H9 (cell line): ENCODE data around the gene TAGLN2. TPM values are rescaled to one million over a fixed set of nuclear protein-coding genes. Genes with fewer than 3 reads are reported as not detected.
A peak's percentile ranks its signal among the peaks of the same experiment; 100 is the strongest.

ENCODE experiments used
- DNase-seq: peaks from one replicate; pipeline ENCODE4 v3.0.0-alpha.2; 2017
- H2AFZ ChIP-seq: one replicate; pipeline ENCODE4 v1.6.1; 2013; ENCODE audit warnings: mild to moderate bottlenecking, low read length, control low read depth, moderate library complexity
- H2AK5ac ChIP-seq: 2 replicates; pipeline ENCODE4 v1.6.1; 2013; ENCODE audit warnings: low read length, control low read depth, mixed read lengths; ENCODE audit not compliant: insufficient read length
- H2BK120ac ChIP-seq: one replicate; pipeline ENCODE4 v1.6.1; 2013; ENCODE audit warnings: low read depth, mild to moderate bottlenecking, low read length, control low read depth, inconsistent platforms; ENCODE audit not compliant: poor library complexity, severe bottlenecking
- H2BK12ac ChIP-seq: 2 replicates; pipeline ENCODE4 v1.6.1; 2013; ENCODE audit warnings: low read length, control low read depth, mixed read lengths, low read depth; ENCODE audit not compliant: insufficient read length
- H2BK15ac ChIP-seq: 2 replicates; pipeline ENCODE4 v1.6.1; 2013; ENCODE audit warnings: low read depth, low read length, control low read depth
- H2BK20ac ChIP-seq: one replicate; pipeline ENCODE4 v1.6.1; 2013; ENCODE audit warnings: low read depth, mild to moderate bottlenecking, low read length, control low read depth, inconsistent platforms; ENCODE audit not compliant: poor library complexity, severe bottlenecking
- H2BK5ac ChIP-seq: 2 replicates; pipeline ENCODE4 v1.6.1; 2013; ENCODE audit warnings: low read length, control low read depth, mixed read lengths; ENCODE audit not compliant: insufficient read length
- H3K14ac ChIP-seq: 2 replicates; pipeline ENCODE4 v1.6.1; 2013; ENCODE audit warnings: low read length, control low read depth; ENCODE audit not compliant: insufficient read depth
- H3K18ac ChIP-seq: 2 replicates; pipeline ENCODE4 v1.6.1; 2013; ENCODE audit warnings: low read depth, mild to moderate bottlenecking, mixed read lengths, low read length, control low read depth; ENCODE audit not compliant: insufficient read length
- H3K23ac ChIP-seq: 2 replicates; pipeline ENCODE4 v1.6.1; 2013; ENCODE audit warnings: low read length, control low read depth, mixed read lengths, low read depth; ENCODE audit not compliant: insufficient read length
- H3K23me2 ChIP-seq: 2 replicates; pipeline ENCODE4 v1.6.1; 2013; ENCODE audit warnings: low read depth, mild to moderate bottlenecking, mixed read lengths, low read length, control low read depth; ENCODE audit not compliant: insufficient read length, poor library complexity, severe bottlenecking
- H3K27ac ChIP-seq: 2 replicates; pipeline ENCODE4 v1.5.1; 2013; ENCODE audit warnings: low read length, control low read depth, mixed read lengths, low read depth; ENCODE audit not compliant: insufficient read length
- H3K27me3 ChIP-seq: 2 replicates; pipeline ENCODE4 v1.6.1; 2013; ENCODE audit warnings: low read length, control low read depth, inconsistent platforms; ENCODE audit not compliant: insufficient read depth
- H3K4ac ChIP-seq: 2 replicates; pipeline ENCODE4 v1.6.1; 2013; ENCODE audit warnings: low read depth, mild to moderate bottlenecking, control low read depth, inconsistent platforms, low read length, moderate library complexity
- H3K4me1 ChIP-seq: 2 replicates; pipeline ENCODE4 v1.6.1; 2013; ENCODE audit warnings: low read length, control low read depth, inconsistent platforms; ENCODE audit not compliant: insufficient read depth
- H3K4me2 ChIP-seq: 2 replicates; pipeline ENCODE4 v1.6.1; 2013; ENCODE audit warnings: low read length, control low read depth, mixed read lengths; ENCODE audit not compliant: insufficient read length, insufficient read depth
- H3K56ac ChIP-seq: 2 replicates; pipeline ENCODE4 v1.6.1; 2013; ENCODE audit warnings: low read depth, mild to moderate bottlenecking, mixed read lengths, low read length, control low read depth; ENCODE audit not compliant: insufficient read length
- H3K79me1 ChIP-seq: 2 replicates; pipeline ENCODE4 v1.6.1; 2013; ENCODE audit warnings: low read depth, mild to moderate bottlenecking, moderate library complexity, low read length, control low read depth, inconsistent platforms; ENCODE audit not compliant: insufficient read depth, poor library complexity, severe bottlenecking
- H3K79me2 ChIP-seq: 2 replicates; pipeline ENCODE4 v1.6.1; 2013; ENCODE audit warnings: low read length, control low read depth, inconsistent platforms; ENCODE audit not compliant: insufficient read depth
- H3K9ac ChIP-seq: 2 replicates; pipeline ENCODE4 v1.6.1; 2013; ENCODE audit warnings: low read length, control low read depth, mixed read lengths; ENCODE audit not compliant: insufficient read length; ENCODE audit errors: extremely low read depth
- H3K9me3 ChIP-seq: one replicate; pipeline ENCODE4 v1.6.1; 2013; ENCODE audit warnings: low read depth, low read length, inconsistent platforms; ENCODE audit not compliant: control insufficient read depth
- H3T11ph ChIP-seq: one replicate; pipeline ENCODE4 v1.6.1; 2013; ENCODE audit warnings: mild to moderate bottlenecking, low read length, control low read depth, inconsistent platforms
- H4K20me1 ChIP-seq: one replicate; pipeline ENCODE4 v1.6.1; 2013; ENCODE audit not compliant: control insufficient read depth, insufficient read length, insufficient read depth
- H4K5ac ChIP-seq: 2 replicates; pipeline ENCODE4 v1.6.1; 2013; ENCODE audit warnings: low read depth, mild to moderate bottlenecking, mixed read lengths, low read length, control low read depth; ENCODE audit not compliant: insufficient read length
- H4K8ac ChIP-seq: replicated peaks from 2 replicates; pipeline ENCODE4 v1.6.1; 2013; ENCODE audit warnings: low read length, control low read depth, mixed read lengths, low read depth; ENCODE audit not compliant: insufficient read length
- H4K91ac ChIP-seq: 2 replicates; pipeline ENCODE4 v1.6.1; 2013; ENCODE audit warnings: low read depth, mild to moderate bottlenecking, moderate library complexity, mixed read lengths, low read length, control low read depth; ENCODE audit not compliant: insufficient read length
- H3K27ac Mint-ChIP-seq, 3 experiments: 2 replicates in 2 of 3; 3 replicates in 1 of 3; pipeline ENCODE4 v1.8.0; 2020 to 2021; ENCODE audit warnings: mixed read lengths in 3 of 3, mild to moderate bottlenecking in 1 of 3, moderate library complexity in 1 of 3
- H3K27me3 Mint-ChIP-seq: 2 replicates; pipeline ENCODE4 v1.8.0; 2021; ENCODE audit warnings: low read depth, mild to moderate bottlenecking, moderate library complexity, mixed read lengths
- H3K36me3 Mint-ChIP-seq, 3 experiments: 2 replicates in 2 of 3; 3 replicates in 1 of 3; pipeline ENCODE4 v1.8.0; 2020 to 2021; ENCODE audit warnings: low read depth in 3 of 3, mixed read lengths in 3 of 3; ENCODE audit not compliant: insufficient read depth in 1 of 3
- H3K4me1 Mint-ChIP-seq, 2 experiments: 2 replicates each; pipeline ENCODE4 v1.8.0; 2020; ENCODE audit warnings: mixed read lengths in 2 of 2
- H3K4me3 Mint-ChIP-seq, 2 experiments: 2 replicates in 1 of 2; 3 replicates in 1 of 2; pipeline ENCODE4 v1.8.0; 2020 to 2021; ENCODE audit warnings: mild to moderate bottlenecking in 2 of 2, mixed read lengths in 2 of 2, moderate library complexity in 1 of 2
- H3K9me3 Mint-ChIP-seq, 2 experiments: 2 replicates in 1 of 2; 3 replicates in 1 of 2; pipeline ENCODE4 v1.8.0; 2020; ENCODE audit warnings: mild to moderate bottlenecking in 2 of 2, mixed read lengths in 2 of 2, moderate library complexity in 1 of 2
- WGBS: extraction: QIAGEN DNeasy Blood & Tissue Kit; methylation state at CpG from one replicate; pipeline ENCODE4 v1.1.7; 2013; ENCODE audit warnings: missing lambda C conversion rate, low lambda C conversion rate, mixed read lengths; ENCODE audit not compliant: insufficient read length; ENCODE audit errors: extremely low coverage; 5-methylcytosine and 5-hydroxymethylcytosine counted together
- total RNA-seq: library from RNA; stranded (reverse); gene quantifications from 2 replicates; pipeline ENCODE4 v1.2.1, GENCODE V29; 2021
- TF ChIP-seq, protein P1 (sequence below): fragments of 200-600 bp; sonication (generic); conservative IDR thresholded peaks from 3 replicates; pipeline ENCODE4 v1.8.0; 2021; ENCODE audit warnings: antibody characterized with exemption, mild to moderate bottlenecking

TAGLN2 gene
- total RNA-seq, 1 experiment from 2014 or later: 76.7 TPM

GRCh38 chr1:159953536-159954515 is 28.5 kb upstream of the TAGLN2 start, which contains the start of gene SLAMF9:
Gene SLAMF9, minus strand, starts transcription at chr1:159954237. Its CDS starts 100 bp downstream, at chr1:159954137.
- Histone ChIP-seq H4K5ac (no peak within 1 kb of the TSS), H4K20me1 (no peaks in the 10 kb centered on the region), H2AK5ac (no peak within 1 kb of the TSS), H3K79me1 (no peaks in the 10 kb centered on the region), H3K27me3 (no peaks in the 10 kb centered on the region; the same call in 1 of the 2 replicates), H3K23ac (no peak within 1 kb of the TSS), H3T11ph (no peak within 1 kb of the TSS), H3K79me2 (no peaks in the 10 kb centered on the region), H3K4me2 (no peak within 1 kb of the TSS), H4K91ac (no peak within 1 kb of the TSS), H3K18ac (no peak within 1 kb of the TSS), H2AFZ (no peak within 1 kb of the TSS), H3K4ac (no peak within 1 kb of the TSS), H2BK20ac (no peak within 1 kb of the TSS), H3K14ac (no peak within 1 kb of the TSS), H2BK15ac (no peak within 1 kb of the TSS), H2BK12ac (no peak within 1 kb of the TSS), H3K9me3 (no peaks in the 10 kb centered on the region), H3K27ac (no peak within 1 kb of the TSS), H3K9ac (no peak within 1 kb of the TSS), H3K4me1 (no peaks in the 10 kb centered on the region), H2BK120ac (no peak within 1 kb of the TSS), H4K8ac (no peak within 1 kb of the TSS), H2BK5ac (no peak within 1 kb of the TSS), H3K56ac (no peak within 1 kb of the TSS), H3K23me2 (no peaks in the 10 kb centered on the region)
- peaks cover 0 to 1% of the 10 kb centered on the region in 2 experiments; a peak in 1 of 4 replicates for H3K4me1 Mint-ChIP-seq
- H3K36me3 Mint-ChIP-seq: no peaks in the 10 kb centered on the region
- H3K27ac Mint-ChIP-seq: peak within 1 kb of the TSS in 1 of 3 experiments; percentile 10; a peak in 2 of 7 replicates
- H3K27me3 Mint-ChIP-seq: peaks cover 22% of the 10 kb centered on the region
- H3K9me3 Mint-ChIP-seq: no peaks in the 10 kb centered on the region
- H3K4me3 Mint-ChIP-seq: no peak within 1 kb of the TSS; a peak in 1 of 5 replicates
- DNase-seq: peak; percentile 10
- WGBS: no CpG with 5 or more reads among the region's 11 CpGs
- TF ChIP-seq, protein P1, sequence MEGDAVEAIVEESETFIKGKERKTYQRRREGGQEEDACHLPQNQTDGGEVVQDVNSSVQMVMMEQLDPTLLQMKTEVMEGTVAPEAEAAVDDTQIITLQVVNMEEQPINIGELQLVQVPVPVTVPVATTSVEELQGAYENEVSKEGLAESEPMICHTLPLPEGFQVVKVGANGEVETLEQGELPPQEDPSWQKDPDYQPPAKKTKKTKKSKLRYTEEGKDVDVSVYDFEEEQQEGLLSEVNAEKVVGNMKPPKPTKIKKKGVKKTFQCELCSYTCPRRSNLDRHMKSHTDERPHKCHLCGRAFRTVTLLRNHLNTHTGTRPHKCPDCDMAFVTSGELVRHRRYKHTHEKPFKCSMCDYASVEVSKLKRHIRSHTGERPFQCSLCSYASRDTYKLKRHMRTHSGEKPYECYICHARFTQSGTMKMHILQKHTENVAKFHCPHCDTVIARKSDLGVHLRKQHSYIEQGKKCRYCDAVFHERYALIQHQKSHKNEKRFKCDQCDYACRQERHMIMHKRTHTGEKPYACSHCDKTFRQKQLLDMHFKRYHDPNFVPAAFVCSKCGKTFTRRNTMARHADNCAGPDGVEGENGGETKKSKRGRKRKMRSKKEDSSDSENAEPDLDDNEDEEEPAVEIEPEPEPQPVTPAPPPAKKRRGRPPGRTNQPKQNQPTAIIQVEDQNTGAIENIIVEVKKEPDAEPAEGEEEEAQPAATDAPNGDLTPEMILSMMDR: no peak
